GM19463 (cell line): ENCODE data around the gene TNFRSF8.
A peak's percentile ranks its signal among the peaks of the same experiment; 100 is the strongest.

Experiments used
- ATAC-seq: cut with Tn5 transposase; IDR thresholded peaks from one replicate; pipeline ENCODE4 v1.9.1; 2021; ENCODE audit warnings: mild to moderate bottlenecking, moderate library complexity; ENCODE audit not compliant: unreplicated experiment

Gene TNFRSF8

GRCh38 chr1:12153181-12153785 is 90.2 kb downstream of the TNFRSF8 start:
- peak; percentile 43 for ATAC-seq

GRCh38 chr1:12155328-12155727 is 92.2 kb downstream of the TNFRSF8 start:
- no peak for ATAC-seq

- ATAC-seq = no peak
Observed at GRCh38 chr1:12157366-12158231, 94.5 kb downstream of the TNFRSF8 start.

- ATAC-seq = no peak
Observed at GRCh38 chr1:12158357-12159092, 95.4 kb downstream of the TNFRSF8 start.

GRCh38 chr1:12159816-12160215 is 96.7 kb downstream of the TNFRSF8 start:
- ATAC-seq = no peak

GRCh38 chr1:12161324-12161661 is 98.2 kb downstream of the TNFRSF8 start:
- no peak for ATAC-seq

GRCh38 chr1:12161662-12162458 is 98.8 kb downstream of the TNFRSF8 start:
- ATAC-seq = peak; percentile 75

GRCh38 chr1:12162459-12163137 is 99.5 kb downstream of the TNFRSF8 start:
- ATAC-seq = no peak

GRCh38 chr1:12163210-12163609 is 100.1 kb downstream of the TNFRSF8 start:
- ATAC-seq = no peak

- no peak for ATAC-seq
Observed at GRCh38 chr1:12164210-12164609, 101.1 kb downstream of the TNFRSF8 start.

- no peak for ATAC-seq
Observed at GRCh38 chr1:12165342-12165741, 102.2 kb downstream of the TNFRSF8 start.

GRCh38 chr1:12166834-12167492 is 103.9 kb downstream of the TNFRSF8 start, which contains the start of gene TNFRSF1B:
Gene TNFRSF1B (plus strand): TSS chr1:12166991. CDS start chr1:12167092, 101 bp downstream.
- peak; percentile 54 for ATAC-seq

- peak; percentile 24 for ATAC-seq
Observed at GRCh38 chr1:12167493-12168429, 104.7 kb downstream of the TNFRSF8 start.

- ATAC-seq = no peak
Observed at GRCh38 chr1:12168451-12169160, 105.5 kb downstream of the TNFRSF8 start.

GRCh38 chr1:12169442-12170135 is 106.5 kb downstream of the TNFRSF8 start:
- no peak for ATAC-seq

- ATAC-seq = no peak
Observed at GRCh38 chr1:12170263-12170671, 107.2 kb downstream of the TNFRSF8 start.
